SK-N-SH (cell line): Measurements from ENCODE around the gene XPR1. TPM values are rescaled to one million over a fixed set of nuclear protein-coding genes. Genes with fewer than 3 reads are reported as not detected.

Source experiments
- CTCF ChIA-PET: fragments of 300-600, 350-600 bp; formaldehyde crosslinking; extraction: SDS; loops from one replicate; lab custom pipeline; 2021; lab: Yijun Ruan, JAX
- POLR2A ChIA-PET: fragments of 350-600 bp; sonication (Branson Sonifier 250); formaldehyde crosslinking; extraction: SDS; loops from one replicate; lab custom pipeline; 2020; ENCODE audit warnings: antibody characterized with exemption, inconsistent platforms; lab: Yijun Ruan, JAX
- DNase-seq: peaks from one replicate; pipeline ENCODE4 v3.0.0; 2012
- H2AFZ ChIP-seq: fragments of 200-600 bp; sonication (generic); 2 replicates; pipeline ENCODE4 v1.8.1; 2016; ENCODE audit warnings: antibody characterized with exemption, mild to moderate bottlenecking, low read depth
- H3F3A ChIP-seq: fragments of 200-600 bp; sonication (generic); replicated peaks from 2 replicates; pipeline ENCODE3; 2016; ENCODE audit warnings: antibody characterized with exemption, mild to moderate bottlenecking; ENCODE audit not compliant: insufficient read depth
- H3K27ac ChIP-seq, 2 experiments: fragments of 200-500 bp in 1 of 2; fragments of 200-600 bp in 1 of 2; sonication (Bioruptor generic) in 1 of 2; sonication (generic), shearing (Covaris generic) in 1 of 2; 2 replicates each; pipeline versions ENCODE4 v1.5.1 to v1.6.1; 2014 to 2016; ENCODE audit warnings: low read depth in 2 of 2, inconsistent platforms in 1 of 2, low read length in 1 of 2, mild to moderate bottlenecking in 1 of 2, mixed read lengths in 1 of 2
- H3K27me3 ChIP-seq: fragments of 200-600 bp; sonication (generic), shearing (Covaris generic); 2 replicates; pipeline ENCODE4 v1.6.1; 2016; ENCODE audit warnings: mixed run types; ENCODE audit not compliant: insufficient read depth
- H3K36me3 ChIP-seq, 2 experiments: fragments of 200-500 bp in 1 of 2; fragments of 200-600 bp in 1 of 2; sonication (Bioruptor generic) in 1 of 2; sonication (generic) in 1 of 2; replicated peaks in 1 of 2; 2 replicates each; pipeline versions ENCODE3 to v1.5.1; 2014 to 2016; ENCODE audit warnings: low read length in 1 of 2, mild to moderate bottlenecking in 1 of 2; ENCODE audit not compliant: insufficient read depth in 2 of 2, control insufficient read depth in 1 of 2
- H3K4me1 ChIP-seq, 2 experiments: fragments of 200-500 bp in 1 of 2; fragments of 200-600 bp in 1 of 2; sonication (Bioruptor generic) in 1 of 2; sonication (generic), shearing (Covaris generic) in 1 of 2; 2 replicates each; pipeline versions ENCODE4 v1.5.1 to v1.6.1; 2014 to 2016; ENCODE audit warnings: low read depth in 1 of 2, low read length in 1 of 2, mixed run types in 1 of 2; ENCODE audit not compliant: insufficient read depth in 2 of 2, control insufficient read depth in 1 of 2
- H3K4me2 ChIP-seq: fragments of 200-600 bp; sonication (generic), shearing (Covaris generic); 2 replicates; pipeline ENCODE4 v1.6.1; 2017; ENCODE audit warnings: mixed run types
- H3K4me3 ChIP-seq, 2 experiments: fragments of 200-500 bp in 1 of 2; fragments of 200-600 bp in 1 of 2; sonication (Bioruptor generic) in 1 of 2; sonication (generic), shearing (Covaris generic) in 1 of 2; 2 replicates each; pipeline versions ENCODE4 v1.5.1 to v1.8.1; 2014 to 2016; ENCODE audit warnings: low read depth in 2 of 2, inconsistent platforms in 1 of 2, low read length in 1 of 2, mild to moderate bottlenecking in 1 of 2, mixed read lengths in 1 of 2, moderate library complexity in 1 of 2
- H3K79me2 ChIP-seq: fragments of 200-600 bp; sonication (generic); 2 replicates; pipeline ENCODE4 v1.8.1; 2017; ENCODE audit warnings: mild to moderate bottlenecking; ENCODE audit not compliant: insufficient read depth
- H3K9ac ChIP-seq: fragments of 200-600 bp; sonication (generic); 2 replicates; pipeline ENCODE4 v1.6.1; 2017; ENCODE audit warnings: mixed run types
- H3K9me2 ChIP-seq: fragments of 200-600 bp; sonication (generic); 2 replicates; pipeline ENCODE4 v1.6.1; 2017; ENCODE audit warnings: mixed run types
- H3K9me3 ChIP-seq: fragments of 200-600 bp; sonication (generic); 2 replicates; pipeline ENCODE4 v1.6.1; 2017; ENCODE audit warnings: mixed run types, mild to moderate bottlenecking, moderate library complexity
- H4K20me1 ChIP-seq: fragments of 200-600 bp; sonication (generic); 2 replicates; pipeline ENCODE4 v1.6.1; 2017; ENCODE audit warnings: mild to moderate bottlenecking, mixed run types; ENCODE audit not compliant: insufficient read depth
- CHD2 ChIP-seq: fragments of 150-350 bp; IDR thresholded peaks from 2 replicates; pipeline ENCODE4 v1.6.1; 2018; ENCODE audit warnings: low read length; ENCODE audit not compliant: partially characterized antibody
- ELF1 ChIP-seq: IDR thresholded peaks from 2 replicates; pipeline ENCODE4 v1.4.0; 2012
- EP300 ChIP-seq, 2 experiments: IDR thresholded peaks; 2 replicates each; pipeline versions ENCODE4 v1.4.0 to v1.6.1; 2012; ENCODE audit warnings: borderline replicate concordance in 1 of 2, low read depth in 1 of 2, low read length in 1 of 2
- FOXJ3 ChIP-seq: sonication (generic); formaldehyde crosslinking; IDR thresholded peaks from 2 replicates; pipeline ENCODE4 v1.5.1; 2020; ENCODE audit warnings: mild to moderate bottlenecking, missing genetic modification reagents
- FOXM1 ChIP-seq: IDR thresholded peaks from 2 replicates; pipeline ENCODE4 v1.4.0; 2012; ENCODE audit warnings: low read depth, mild to moderate bottlenecking
- IRF3 ChIP-seq: fragments of 150-350 bp; IDR thresholded peaks from 2 replicates; pipeline ENCODE4 v1.6.1; 2016; ENCODE audit warnings: mild to moderate bottlenecking, low read depth, low read length
- RAD21 ChIP-seq: IDR thresholded peaks from 2 replicates; pipeline ENCODE4 v1.6.1; 2012; ENCODE audit warnings: mild to moderate bottlenecking, low read length
- RCOR1 ChIP-seq: fragments of 150-350 bp; IDR thresholded peaks from 2 replicates; pipeline ENCODE4 v1.6.1; 2017; ENCODE audit warnings: antibody characterized with exemption, low read length
- REST ChIP-seq: IDR thresholded peaks from 2 replicates; pipeline ENCODE4 v1.6.1; 2012; ENCODE audit warnings: mild to moderate bottlenecking, low read depth, low read length, moderate library complexity
- RFX5 ChIP-seq: IDR thresholded peaks from 2 replicates; pipeline ENCODE4 v1.6.1; 2012; ENCODE audit warnings: mild to moderate bottlenecking, improper control_type of control experiment, low read length
- RXRA ChIP-seq: IDR thresholded peaks from 2 replicates; pipeline ENCODE4 v1.4.0; 2012; ENCODE audit warnings: low read depth, mild to moderate bottlenecking, borderline replicate concordance
- SIN3A ChIP-seq: IDR thresholded peaks from 2 replicates; pipeline ENCODE4 v1.6.1; 2012; ENCODE audit warnings: low read depth, mild to moderate bottlenecking, low read length, moderate library complexity, borderline replicate concordance
- TEAD4 ChIP-seq: IDR thresholded peaks from 2 replicates; pipeline ENCODE4 v1.4.0; 2012; ENCODE audit warnings: mild to moderate bottlenecking, borderline replicate concordance; ENCODE audit not compliant: insufficient read depth
- WGBS: methylation state at CpG from one replicate; pipeline ENCODE4 v1.1.6; 2017; ENCODE audit warnings: low lambda C conversion rate; 5-methylcytosine and 5-hydroxymethylcytosine counted together
- polyA plus RNA-seq, 3 experiments: library from polyadenylated mRNA; depleted of rRNA; stranded (reverse); fragments of >200 nt; gene quantifications; 2 replicates each; pipeline ENCODE4 v1.2.3, GENCODE V29; 2012
- TF ChIP-seq, protein P1 (sequence below): IDR thresholded peaks from 2 replicates; pipeline ENCODE4; 2012
- TF ChIP-seq, protein P2 (sequence below): IDR thresholded peaks from 2 replicates; pipeline ENCODE4 v1.4.0; 2012; ENCODE audit warnings: low read depth, borderline replicate concordance

XPR1 gene
- polyA plus RNA-seq, 1 of the 3 experiments (the other 2 are of a cell fraction): 7.9 TPM

DNA sequence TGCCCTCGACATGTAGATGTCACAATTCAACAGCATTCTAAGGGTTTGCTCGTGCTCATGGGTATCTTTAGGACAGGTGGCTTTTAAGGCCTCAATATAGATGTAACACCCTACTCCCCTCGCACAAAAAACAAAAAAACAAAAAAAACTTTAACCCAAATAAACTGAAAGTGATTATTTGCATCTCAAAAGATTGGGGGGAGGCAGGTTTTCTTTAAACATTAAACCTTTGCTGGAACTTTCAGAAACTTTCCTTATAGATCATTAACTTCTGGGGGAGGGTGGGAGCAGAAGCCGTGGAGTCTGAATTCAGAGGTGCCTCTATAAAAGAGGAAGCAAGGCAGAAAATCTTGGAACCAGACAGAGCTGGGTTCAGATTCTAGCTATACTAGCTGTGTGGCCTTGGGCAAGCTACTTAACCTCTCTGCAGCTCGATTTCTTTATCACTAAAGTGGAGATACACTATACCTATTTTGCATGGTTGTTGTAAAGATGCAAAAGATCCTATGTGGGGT lies 277.7 kb downstream of the XPR1 start:
- H3K9me2 ChIP-seq: no peaks in the 10 kb centered on the region
- no peak for DNase-seq
- no peaks in the 10 kb centered on the region for H3F3A ChIP-seq
- H3K27ac ChIP-seq: no peak overlapping the region
- no peaks in the 10 kb centered on the region for H4K20me1 ChIP-seq
- no peak overlapping the region for H3K9ac ChIP-seq
- CTCF ChIA-PET: interaction anchor here (1.1 kb wide), 1 partner anchor 258 kb away, joined by 4 read pairs; no protein-coding TSS in a partner anchor
- H3K4me3 ChIP-seq: no peak overlapping the region
- H3K27me3 ChIP-seq: no peaks in the 10 kb centered on the region
- POLR2A ChIA-PET: interaction anchor here (0.6 kb wide), 1 partner anchor 254 kb away, joined by 3 read pairs; no protein-coding TSS in a partner anchor
- no peaks in the 10 kb centered on the region for H3K9me3 ChIP-seq
- TF ChIP-seq IRF3: no peak
- TF ChIP-seq EP300 (IDR thresholded peaks at IDR 0.05; ENCODE audit: borderline replicate concordance in 1 of 2, low read depth in 1 of 2, low read length in 1 of 2): no peak
- TF ChIP-seq RCOR1: no peak
- no peak for TF ChIP-seq RFX5
- TF ChIP-seq CHD2: no peak
- TF ChIP-seq RXRA: no peak
- TF ChIP-seq, protein P1, sequence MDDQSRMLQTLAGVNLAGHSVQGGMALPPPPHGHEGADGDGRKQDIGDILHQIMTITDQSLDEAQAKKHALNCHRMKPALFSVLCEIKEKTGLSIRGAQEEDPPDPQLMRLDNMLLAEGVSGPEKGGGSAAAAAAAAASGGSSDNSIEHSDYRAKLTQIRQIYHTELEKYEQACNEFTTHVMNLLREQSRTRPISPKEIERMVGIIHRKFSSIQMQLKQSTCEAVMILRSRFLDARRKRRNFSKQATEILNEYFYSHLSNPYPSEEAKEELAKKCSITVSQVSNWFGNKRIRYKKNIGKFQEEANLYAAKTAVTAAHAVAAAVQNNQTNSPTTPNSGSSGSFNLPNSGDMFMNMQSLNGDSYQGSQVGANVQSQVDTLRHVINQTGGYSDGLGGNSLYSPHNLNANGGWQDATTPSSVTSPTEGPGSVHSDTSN: no peak
- TF ChIP-seq SIN3A: no peak
- TF ChIP-seq ELF1: no peak
- no peak for TF ChIP-seq FOXM1
- TF ChIP-seq, protein P2, sequence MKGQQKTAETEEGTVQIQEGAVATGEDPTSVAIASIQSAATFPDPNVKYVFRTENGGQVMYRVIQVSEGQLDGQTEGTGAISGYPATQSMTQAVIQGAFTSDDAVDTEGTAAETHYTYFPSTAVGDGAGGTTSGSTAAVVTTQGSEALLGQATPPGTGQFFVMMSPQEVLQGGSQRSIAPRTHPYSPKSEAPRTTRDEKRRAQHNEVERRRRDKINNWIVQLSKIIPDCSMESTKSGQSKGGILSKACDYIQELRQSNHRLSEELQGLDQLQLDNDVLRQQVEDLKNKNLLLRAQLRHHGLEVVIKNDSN: no peak
- no peak for TF ChIP-seq TEAD4
- TF ChIP-seq RAD21: no peak
- TF ChIP-seq FOXJ3 (CRISPR knock-in tag): no peak
- TF ChIP-seq, all 33 proteins: peak for 0
- no peaks in the 10 kb centered on the region for H3K36me3 ChIP-seq
- no peak overlapping the region for H2AFZ ChIP-seq
- no peaks in the 10 kb centered on the region for H3K4me1 ChIP-seq
- 61% methylated on average over 5 of the region's 5 CpGs for WGBS
- H3K4me2 ChIP-seq: no peak overlapping the region
- no peaks in the 10 kb centered on the region for H3K79me2 ChIP-seq

DNA sequence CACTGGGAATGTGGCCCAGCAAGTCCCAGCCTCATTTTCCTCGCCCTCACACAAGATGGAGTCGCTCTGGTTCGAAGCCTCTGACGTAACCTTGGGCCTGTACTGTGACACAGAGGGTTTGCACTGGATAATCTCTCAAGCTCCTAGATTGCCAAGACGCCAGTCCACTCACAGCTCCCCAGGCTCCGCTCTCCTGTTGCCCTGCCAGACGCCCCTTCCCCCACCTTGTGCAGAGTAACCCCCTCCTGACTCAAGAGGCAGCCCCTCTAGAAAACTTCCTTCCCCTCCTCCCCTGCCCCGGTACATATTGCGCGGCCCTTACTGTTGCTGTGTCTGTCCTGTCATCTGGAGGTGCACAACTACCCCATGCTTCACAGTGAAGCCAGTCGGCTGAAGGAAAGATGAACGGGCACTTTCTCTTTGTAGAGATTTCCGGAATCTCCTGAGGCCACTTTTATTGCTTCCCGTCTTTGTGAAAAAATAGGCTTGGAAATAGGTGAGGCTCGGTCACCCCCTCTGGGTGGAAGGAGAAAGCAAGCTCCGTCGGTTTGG lies 279.9 kb downstream of the XPR1 start:
- H3K79me2 ChIP-seq: no peaks in the 10 kb centered on the region
- TF ChIP-seq REST: no peak
- H3K4me2 ChIP-seq: peak overlapping the region; percentile 66; the same call in 1 of the 2 replicates
- no peak overlapping the region for H3K27ac ChIP-seq
- no peaks in the 10 kb centered on the region for H3K9me3 ChIP-seq
- H2AFZ ChIP-seq: no peak overlapping the region; the same call in 1 of the 2 replicates
- WGBS: 90% methylated on average over 14 of the region's 17 CpGs
- ChIA-PET POLR2A (no interaction called here), CTCF (interaction anchor here (1.1 to 2.3 kb wide), 3 partner anchors 15 to 230 kb away, joined by 3 to 8 read pairs (median 5); no protein-coding TSS in a partner anchor)
- peak; percentile 28 for DNase-seq
- no peaks in the 10 kb centered on the region for H4K20me1 ChIP-seq
- no peaks in the 10 kb centered on the region for H3F3A ChIP-seq
- H3K9ac ChIP-seq: no peak overlapping the region
- no peaks in the 10 kb centered on the region for H3K36me3 ChIP-seq
- H3K9me2 ChIP-seq: no peaks in the 10 kb centered on the region
- H3K4me3 ChIP-seq: 0 out of 4 replicates have a peak overlapping the region, but pooled peaks of 1 of the 2 experiments have one; percentile 51
- H3K27me3 ChIP-seq: no peaks in the 10 kb centered on the region
- no peaks in the 10 kb centered on the region for H3K4me1 ChIP-seq
